ENCODE data around the gene BACH2. TPM values are rescaled to one million over a fixed set of nuclear protein-coding genes. Genes with fewer than 3 reads are reported as not detected.

BACH2 gene
- total RNA-seq, 2 donors from 2014 or later: 3.0 to 22.9 TPM

GRCh38 chr6:90274451-90275030 is 22.1 kb downstream of the BACH2 start:
- peaks cover 44% of the 10 kb centered on the region for H3K4me1 Mint-ChIP-seq
- H3K36me3 Mint-ChIP-seq (ENCODE audit: low read depth): peaks cover 40% of the 10 kb centered on the region
- peak overlapping the region; percentile 93 for H3K27ac Mint-ChIP-seq
- ATAC-seq (replicated peaks): peak; percentile 96
- peak overlapping the region; percentile 37 for H3K4me3 Mint-ChIP-seq
- H3K9me3 Mint-ChIP-seq: no peaks in the 10 kb centered on the region
- H3K27me3 Mint-ChIP-seq: no peaks in the 10 kb centered on the region

DNA sequence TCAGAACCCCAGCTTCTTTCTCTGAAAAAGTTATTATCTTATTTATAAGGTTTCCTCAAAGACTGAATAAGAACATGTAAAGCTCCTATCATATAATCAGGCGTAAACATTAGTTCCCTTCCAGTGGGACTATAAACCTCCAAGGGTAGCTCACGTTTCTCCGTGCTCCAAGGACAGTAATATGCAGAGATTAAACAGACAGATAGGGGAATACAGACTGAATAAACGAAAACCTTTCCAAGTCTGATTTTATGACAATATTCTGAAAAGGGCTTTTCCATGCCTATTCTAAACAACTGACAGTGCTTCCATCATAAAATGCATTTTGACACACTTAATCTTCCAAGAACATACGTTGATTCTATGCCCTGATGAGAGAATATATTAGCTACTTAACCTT is 22.8 kb downstream of the BACH2 start:
- H3K36me3 Mint-ChIP-seq (ENCODE audit: low read depth): peaks cover 40% of the 10 kb centered on the region
- peak overlapping the region; percentile 37 for H3K4me3 Mint-ChIP-seq
- no peak for ATAC-seq (replicated peaks)
- peak overlapping the region; percentile 93 for H3K27ac Mint-ChIP-seq
- H3K4me1 Mint-ChIP-seq: peaks cover 44% of the 10 kb centered on the region
- H3K9me3 Mint-ChIP-seq: no peaks in the 10 kb centered on the region
- no peaks in the 10 kb centered on the region for H3K27me3 Mint-ChIP-seq

DNA sequence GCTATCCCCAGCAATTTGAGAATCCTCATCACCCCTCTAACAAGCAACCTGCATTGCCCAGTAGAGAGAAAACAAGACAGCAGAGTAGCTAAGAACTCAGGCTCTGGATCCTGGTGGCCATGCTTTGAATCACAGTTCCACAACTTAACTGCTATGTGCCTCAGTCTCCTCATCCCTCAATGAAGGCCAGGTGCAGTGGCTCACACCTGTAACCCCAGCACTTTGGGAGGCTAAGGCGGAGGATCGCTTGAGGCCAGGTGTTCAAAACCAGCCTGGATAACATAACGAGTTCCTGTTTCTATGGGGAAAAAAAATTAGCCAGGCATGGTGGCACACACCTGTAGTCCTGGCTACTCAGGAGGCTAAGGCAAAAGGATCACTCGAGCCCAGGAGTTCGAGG is 23.7 kb downstream of the BACH2 start:
- Mint-ChIP-seq H3K27me3 (no peaks in the 10 kb centered on the region), H3K4me1 (peaks cover 44% of the 10 kb centered on the region), H3K9me3 (no peaks in the 10 kb centered on the region), H3K27ac (peak overlapping the region; percentile 93), H3K4me3 (peak overlapping the region; percentile 37), H3K36me3 (ENCODE audit: low read depth) (peaks cover 40% of the 10 kb centered on the region)
- ATAC-seq (replicated peaks): no peak

GRCh38 chr6:90271831-90272230 is 24.8 kb downstream of the BACH2 start:
- H3K27ac Mint-ChIP-seq: peak overlapping the region; percentile 93
- no peak for ATAC-seq (replicated peaks)
- peaks cover 49% of the 10 kb centered on the region for H3K36me3 Mint-ChIP-seq (ENCODE audit: low read depth)
- peaks cover 50% of the 10 kb centered on the region for H3K4me1 Mint-ChIP-seq
- no peaks in the 10 kb centered on the region for H3K27me3 Mint-ChIP-seq
- no peaks in the 10 kb centered on the region for H3K9me3 Mint-ChIP-seq
- H3K4me3 Mint-ChIP-seq: peak overlapping the region; percentile 37

- no peak for ATAC-seq (replicated peaks)
- Mint-ChIP-seq H3K27me3 (no peaks in the 10 kb centered on the region), H3K36me3 (ENCODE audit: low read depth) (peaks cover 48% of the 10 kb centered on the region), H3K9me3 (no peaks in the 10 kb centered on the region), H3K4me3 (peak overlapping the region; percentile 47), H3K4me1 (peaks cover 52% of the 10 kb centered on the region), H3K27ac (no peak overlapping the region)
These were observed 27.3 kb downstream of the BACH2 start for GRCh38 chr6:90269334-90269733.

GRCh38 chr6:90268178-90268577 is 28.5 kb downstream of the BACH2 start:
- Mint-ChIP-seq H3K27me3 (no peaks in the 10 kb centered on the region), H3K9me3 (no peaks in the 10 kb centered on the region), H3K4me3 (peak overlapping the region; percentile 57), H3K27ac (peak overlapping the region; percentile 64), H3K4me1 (peaks cover 41% of the 10 kb centered on the region), H3K36me3 (ENCODE audit: low read depth) (peaks cover 50% of the 10 kb centered on the region)
- ATAC-seq (replicated peaks): peak; percentile 80

- H3K9me3 Mint-ChIP-seq: no peaks in the 10 kb centered on the region
- no peaks in the 10 kb centered on the region for H3K27me3 Mint-ChIP-seq
- H3K27ac Mint-ChIP-seq: peak overlapping the region; percentile 33
- H3K36me3 Mint-ChIP-seq (ENCODE audit: low read depth): peaks cover 42% of the 10 kb centered on the region
- peak overlapping the region; percentile 52 for H3K4me3 Mint-ChIP-seq
- peaks cover 33% of the 10 kb centered on the region for H3K4me1 Mint-ChIP-seq
- ATAC-seq (replicated peaks): peak; percentile 36
These were observed 29.6 kb downstream of the BACH2 start for GRCh38 chr6:90266905-90267621.

DNA sequence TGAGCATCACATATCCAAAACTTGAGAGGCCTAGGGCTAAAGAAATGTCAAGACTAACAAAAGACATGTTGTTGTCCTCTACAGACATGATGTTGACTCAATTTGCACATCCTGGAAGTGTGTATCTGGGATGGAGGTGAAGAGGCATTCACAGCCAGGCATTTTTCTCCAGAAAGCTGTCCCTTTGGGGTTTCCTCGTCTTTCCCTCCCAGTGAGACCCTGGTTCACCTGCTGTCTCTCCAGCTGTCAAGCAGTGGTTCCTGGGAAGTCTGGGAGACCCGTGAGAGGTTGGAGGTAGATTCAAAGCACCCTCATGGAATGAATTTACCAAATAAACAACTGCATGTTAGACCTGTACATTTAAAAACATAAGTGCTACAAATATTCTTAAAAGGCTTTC is 32.1 kb downstream of the BACH2 start:
- H3K27ac Mint-ChIP-seq: no peak overlapping the region
- H3K9me3 Mint-ChIP-seq: peaks cover 8% of the 10 kb centered on the region
- H3K4me1 Mint-ChIP-seq: peaks cover 36% of the 10 kb centered on the region
- H3K4me3 Mint-ChIP-seq: no peak overlapping the region
- no peak for ATAC-seq (replicated peaks)
- H3K27me3 Mint-ChIP-seq: no peaks in the 10 kb centered on the region
- H3K36me3 Mint-ChIP-seq (ENCODE audit: low read depth): peaks cover 20% of the 10 kb centered on the region

DNA sequence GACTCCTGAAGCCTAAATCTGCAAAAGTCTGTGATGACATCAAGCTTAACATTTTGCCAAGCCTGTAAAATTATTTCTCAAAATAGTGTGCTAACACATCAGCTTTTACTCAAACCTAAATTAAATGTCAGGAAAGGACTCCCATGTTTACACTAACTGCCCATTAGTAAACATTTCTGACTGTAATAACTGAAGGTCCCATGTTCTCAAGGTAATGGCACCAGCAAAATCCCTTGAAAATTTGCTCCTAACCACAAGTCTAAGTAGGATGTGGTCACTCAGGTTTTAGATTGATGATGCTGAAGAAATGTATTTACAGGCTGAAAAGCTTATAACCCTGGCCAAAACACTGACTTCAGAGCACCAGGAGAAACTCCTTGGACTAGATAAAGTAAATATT is 33.0 kb downstream of the BACH2 start:
- Mint-ChIP-seq H3K27me3 (no peaks in the 10 kb centered on the region), H3K4me1 (peaks cover 36% of the 10 kb centered on the region), H3K9me3 (peaks cover 8% of the 10 kb centered on the region), H3K27ac (peak overlapping the region; percentile 21), H3K36me3 (ENCODE audit: low read depth) (peaks cover 20% of the 10 kb centered on the region), H3K4me3 (no peak overlapping the region)
- no peak for ATAC-seq (replicated peaks)

- no peak for ATAC-seq (replicated peaks)
- Mint-ChIP-seq H3K36me3 (ENCODE audit: low read depth) (peaks cover 17% of the 10 kb centered on the region), H3K4me3 (no peak overlapping the region), H3K9me3 (peaks cover 8% of the 10 kb centered on the region), H3K27me3 (no peaks in the 10 kb centered on the region), H3K4me1 (peaks cover 22% of the 10 kb centered on the region), H3K27ac (peak overlapping the region; percentile 15)
These were observed 34.8 kb downstream of the BACH2 start for GRCh38 chr6:90261801-90262200.

- peak overlapping the region; percentile 44 for H3K4me3 Mint-ChIP-seq
- H3K27me3 Mint-ChIP-seq: no peaks in the 10 kb centered on the region
- peaks cover 23% of the 10 kb centered on the region for H3K4me1 Mint-ChIP-seq
- ATAC-seq (replicated peaks): no peak
- H3K36me3 Mint-ChIP-seq (ENCODE audit: low read depth): peaks cover 22% of the 10 kb centered on the region
- peak overlapping the region; percentile 87 for H3K27ac Mint-ChIP-seq
- H3K9me3 Mint-ChIP-seq: peaks cover 17% of the 10 kb centered on the region
These were observed 39.2 kb downstream of the BACH2 start for GRCh38 chr6:90257486-90257738.

DNA sequence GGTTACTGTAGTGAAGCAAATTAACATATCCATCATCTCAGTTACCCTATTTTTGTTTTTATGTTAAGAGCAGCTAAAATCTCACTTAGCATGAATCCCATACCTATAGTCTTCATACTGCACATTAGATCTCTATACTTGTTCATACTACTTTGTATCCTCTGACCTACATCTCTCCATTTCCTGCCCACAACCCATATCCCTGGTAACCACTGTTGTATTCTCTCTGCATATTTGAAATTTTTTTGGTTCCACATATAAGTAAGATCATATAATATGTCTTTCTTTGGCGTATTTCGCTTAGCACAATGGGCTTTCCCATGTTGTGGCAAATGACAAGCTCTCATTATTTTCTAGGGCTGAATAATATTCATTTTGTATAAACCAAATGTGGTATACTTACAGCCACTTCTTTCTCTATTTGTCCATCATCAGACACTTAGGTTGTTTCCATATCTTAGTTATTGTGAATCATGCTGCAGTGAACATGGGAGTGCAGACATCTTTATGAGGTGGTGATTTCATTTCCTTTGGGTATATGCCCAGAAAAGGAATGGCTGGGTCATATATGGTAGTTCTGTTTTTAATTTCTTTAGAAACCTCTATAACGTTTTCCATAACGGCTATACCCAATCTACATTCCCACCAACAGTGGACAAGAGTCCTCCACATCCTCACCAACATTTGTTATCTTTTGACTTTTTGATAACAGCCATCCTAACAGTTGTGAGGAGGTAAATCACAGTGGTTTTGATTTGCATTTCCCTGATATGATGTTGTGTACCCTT is 39.8 kb downstream of the BACH2 start:
- Mint-ChIP-seq H3K9me3 (peaks cover 16% of the 10 kb centered on the region), H3K4me1 (peaks cover 22% of the 10 kb centered on the region), H3K27ac (peak overlapping the region; percentile 87), H3K27me3 (no peaks in the 10 kb centered on the region), H3K4me3 (peak overlapping the region; percentile 44), H3K36me3 (ENCODE audit: low read depth) (peaks cover 23% of the 10 kb centered on the region)
- peak; percentile 89 for ATAC-seq (replicated peaks)

DNA sequence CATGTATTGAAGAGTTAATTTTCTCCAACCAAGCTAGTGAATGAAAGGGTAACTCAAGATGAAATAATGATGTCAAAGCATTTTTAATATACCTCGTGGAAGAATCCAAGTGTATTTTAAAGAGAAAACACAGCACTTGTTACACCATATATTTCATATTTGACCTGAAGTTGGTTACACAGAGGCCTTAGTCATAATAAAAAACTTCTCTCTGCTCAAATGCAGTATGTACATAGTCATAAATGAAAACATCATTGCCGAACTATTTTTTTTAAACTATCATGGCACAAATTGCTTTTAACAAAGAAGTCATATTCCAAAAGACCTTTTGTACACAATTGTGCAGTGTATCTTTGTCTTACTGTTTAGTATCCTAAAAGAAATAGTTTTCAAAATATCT is 43.0 kb downstream of the BACH2 start:
- H3K9me3 Mint-ChIP-seq: peaks cover 9% of the 10 kb centered on the region
- H3K4me3 Mint-ChIP-seq: peak overlapping the region; percentile 15
- H3K36me3 Mint-ChIP-seq (ENCODE audit: low read depth): peaks cover 46% of the 10 kb centered on the region
- peaks cover 27% of the 10 kb centered on the region for H3K4me1 Mint-ChIP-seq
- no peak overlapping the region for H3K27ac Mint-ChIP-seq
- no peaks in the 10 kb centered on the region for H3K27me3 Mint-ChIP-seq
- ATAC-seq (replicated peaks): no peak

GRCh38 chr6:90251295-90251992 is 45.2 kb downstream of the BACH2 start:
- H3K27me3 Mint-ChIP-seq: no peaks in the 10 kb centered on the region
- peaks cover 53% of the 10 kb centered on the region for H3K36me3 Mint-ChIP-seq (ENCODE audit: low read depth)
- ATAC-seq (replicated peaks): peak; percentile 75
- H3K9me3 Mint-ChIP-seq: peaks cover 9% of the 10 kb centered on the region
- peaks cover 37% of the 10 kb centered on the region for H3K4me1 Mint-ChIP-seq
- peak overlapping the region; percentile 49 for H3K4me3 Mint-ChIP-seq
- peak overlapping the region; percentile 85 for H3K27ac Mint-ChIP-seq

All from activated T-helper 17 cell treated with anti-CD3 and anti-CD28 coated beads, Interleukin-2, amount 50 U/mL, for 72 hours (primary cell).